Fibroblast of gingiva (primary cell): ENCODE measurements around the gene KNOP1.

Experiments
- DNase-seq: peaks from one replicate; pipeline ENCODE4 v3.0.0-alpha.2; 2011; ENCODE audit warnings: low read depth

Gene KNOP1

GRCh38 chr16:19707569-19708295, 10.3 kb downstream of the KNOP1 start:
- DNase-seq, result no peak

- DNase-seq, result no peak
Measured at GRCh38 chr16:19706846-19707245, 11.2 kb downstream of the KNOP1 start.

DNA sequence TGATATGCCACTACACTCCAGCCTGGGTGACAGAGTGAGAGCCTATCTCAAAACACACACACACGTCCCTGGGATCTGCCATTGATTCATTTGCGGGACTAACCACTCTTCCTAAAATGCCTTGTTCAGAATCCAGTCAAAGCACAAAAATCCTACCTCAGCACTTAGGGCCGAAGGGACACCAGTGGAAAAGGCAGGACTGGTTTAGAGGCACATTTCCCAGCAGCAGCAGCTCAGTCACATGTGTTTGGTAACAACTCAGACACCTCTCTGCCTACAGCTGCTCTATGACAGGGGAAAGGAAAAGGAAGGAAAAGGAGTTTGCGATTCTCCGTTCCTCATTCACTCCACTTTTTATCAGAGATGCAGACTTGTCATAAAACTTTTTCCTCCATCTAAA, 12.2 kb downstream of the KNOP1 start:
- DNase-seq, result no peak

- no peak for DNase-seq
Measured at GRCh38 chr16:19705146-19705501, 12.9 kb downstream of the KNOP1 start.

GRCh38 chr16:19704321-19705145, 13.5 kb downstream of the KNOP1 start:
- peak; percentile 88 for DNase-seq

DNA sequence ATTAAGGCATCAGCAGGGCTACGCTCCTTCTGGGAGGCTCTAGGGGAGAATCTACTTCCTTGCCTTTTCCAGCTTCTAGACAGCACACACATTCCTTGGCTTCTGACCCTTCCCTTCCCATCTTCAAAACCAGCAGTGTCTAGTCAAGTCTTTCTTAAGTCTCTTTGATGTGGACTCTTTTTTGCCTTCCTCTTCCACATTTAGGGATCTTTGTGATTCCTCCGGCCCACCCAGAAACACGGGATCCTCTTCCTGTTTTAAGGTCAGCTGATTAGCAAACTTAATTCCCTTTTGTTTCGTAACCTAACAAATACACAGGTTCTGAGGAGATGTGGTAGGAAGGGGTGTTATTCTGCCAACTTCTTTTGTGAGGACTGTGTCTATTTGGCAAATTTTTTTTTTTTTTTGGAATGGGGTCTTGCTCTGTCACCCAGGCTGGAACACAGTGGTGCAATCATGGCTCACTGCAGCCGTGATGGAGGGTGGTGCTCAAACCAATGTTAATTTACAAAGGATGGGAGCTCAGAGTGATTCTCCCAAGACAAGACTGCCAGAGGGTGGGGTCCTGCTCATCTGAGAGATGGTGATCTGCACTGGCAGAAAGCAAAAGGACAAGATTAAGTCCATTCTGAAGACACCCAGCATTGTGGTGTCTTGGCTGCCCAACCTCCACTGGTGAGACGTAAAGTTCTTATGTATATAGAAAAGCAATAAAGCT, 14.7 kb downstream of the KNOP1 start:
- no peak for DNase-seq

DNA sequence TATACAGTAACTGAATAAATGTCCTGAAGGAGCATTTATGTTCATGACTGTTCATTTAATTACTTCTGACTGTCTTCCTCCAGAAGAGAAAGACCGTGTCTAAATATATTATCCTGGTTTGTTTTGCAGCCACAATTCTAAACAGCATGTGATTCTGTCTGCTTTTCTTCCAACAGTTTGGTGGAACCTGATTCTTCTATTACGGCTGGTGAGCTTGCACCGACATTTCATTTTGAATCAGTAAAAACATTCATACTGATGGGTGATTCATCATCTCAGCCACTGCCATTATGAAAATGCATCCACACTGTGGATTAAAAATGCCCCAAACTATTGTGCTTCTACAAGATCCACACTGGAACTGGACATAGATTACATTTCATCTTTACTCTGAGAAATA, 16.9 kb downstream of the KNOP1 start:
- DNase-seq, result peak; percentile 60

- peak; percentile 78 for DNase-seq
Measured at GRCh38 chr16:19700319-19700781, 17.7 kb downstream of the KNOP1 start.

DNA sequence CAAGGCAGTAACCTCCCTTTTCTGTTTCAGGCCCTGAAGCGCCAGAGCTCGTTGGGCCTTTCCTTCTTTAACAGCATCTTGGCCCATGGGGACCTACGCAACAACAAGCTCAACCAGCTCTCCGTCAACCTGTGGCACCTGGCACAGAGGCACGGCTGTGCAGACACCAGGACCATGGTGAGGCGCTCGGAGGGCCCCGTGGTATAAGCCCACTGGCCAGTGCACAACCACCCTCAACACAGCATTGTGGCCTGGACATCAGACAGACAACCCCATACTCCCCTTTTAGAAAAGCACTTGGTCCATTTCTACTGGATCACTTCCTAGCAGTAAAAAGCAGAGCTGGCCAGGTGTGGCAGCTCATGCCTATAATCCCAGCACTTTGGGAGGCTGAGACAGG, 18.6 kb downstream of the KNOP1 start:
- DNase-seq, result no peak

DNA sequence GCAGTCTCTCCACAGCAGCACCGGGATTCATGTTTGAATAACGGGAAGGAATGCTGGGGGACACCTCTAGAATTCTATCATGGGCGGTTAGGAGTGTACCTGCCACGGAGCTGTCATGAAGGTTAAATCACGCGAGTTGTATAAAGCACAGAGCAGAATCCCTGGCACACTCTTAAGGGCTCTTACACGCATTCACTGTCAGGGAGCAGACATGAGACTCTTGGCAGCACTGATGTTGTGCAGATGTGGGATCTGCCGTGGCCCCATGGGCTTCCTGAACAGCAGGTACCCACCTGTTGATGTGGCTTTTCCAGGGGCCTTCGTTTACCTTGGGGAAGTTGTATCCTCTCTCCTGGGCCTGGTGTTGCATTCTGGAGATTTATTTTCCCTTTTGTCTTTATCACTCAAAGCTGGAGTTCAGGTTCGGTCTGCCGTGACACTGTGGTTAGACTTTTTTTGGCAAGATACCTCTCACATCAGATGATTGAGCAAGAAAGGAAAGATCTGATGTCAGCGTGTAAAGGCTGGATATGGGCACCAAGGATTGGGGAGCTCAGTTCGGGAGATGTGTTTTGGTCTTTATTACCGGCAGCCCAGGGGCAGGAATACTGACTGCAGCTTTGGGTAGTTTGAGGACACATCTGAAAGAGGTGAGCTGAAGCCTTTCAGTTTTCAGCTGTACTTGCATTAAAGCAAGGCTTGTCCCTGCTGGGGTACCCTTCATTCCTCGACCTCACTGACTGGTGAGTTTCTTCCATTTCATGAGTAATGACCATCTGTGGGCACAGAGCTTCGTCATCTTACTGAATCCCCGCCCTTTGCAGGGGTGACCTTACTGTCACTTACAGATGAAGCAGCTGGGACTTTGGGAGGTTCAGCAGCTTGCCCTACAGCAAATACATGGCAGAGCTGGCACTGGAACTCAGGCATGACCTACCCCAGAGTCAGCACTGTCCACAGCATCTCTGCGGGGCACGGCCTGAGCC, 19.3 kb downstream of the KNOP1 start:
- peak; percentile 80 for DNase-seq

- DNase-seq, result no peak
Measured at GRCh38 chr16:19697756-19698318, 20.2 kb downstream of the KNOP1 start.

DNA sequence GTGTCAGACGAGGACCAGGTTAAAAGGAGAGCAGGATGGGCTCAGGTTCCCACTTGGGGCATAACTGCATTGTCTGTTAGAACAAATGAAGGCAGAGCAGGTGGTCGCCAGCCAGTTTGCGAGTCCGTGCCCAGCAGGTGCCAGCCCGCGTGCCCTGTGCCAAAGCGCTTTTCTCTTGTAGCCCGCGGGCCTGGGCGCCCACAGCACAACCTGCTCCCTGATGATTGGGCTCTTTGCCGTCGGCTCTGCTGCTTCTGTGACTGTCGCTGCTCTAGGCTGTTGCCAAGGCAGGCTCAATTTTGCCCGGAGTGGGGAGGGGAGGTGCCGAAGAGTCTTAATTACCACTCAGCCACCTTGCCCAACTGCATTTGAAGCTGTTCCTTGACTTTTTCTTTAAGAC, 21.1 kb downstream of the KNOP1 start:
- DNase-seq, result no peak

DNA sequence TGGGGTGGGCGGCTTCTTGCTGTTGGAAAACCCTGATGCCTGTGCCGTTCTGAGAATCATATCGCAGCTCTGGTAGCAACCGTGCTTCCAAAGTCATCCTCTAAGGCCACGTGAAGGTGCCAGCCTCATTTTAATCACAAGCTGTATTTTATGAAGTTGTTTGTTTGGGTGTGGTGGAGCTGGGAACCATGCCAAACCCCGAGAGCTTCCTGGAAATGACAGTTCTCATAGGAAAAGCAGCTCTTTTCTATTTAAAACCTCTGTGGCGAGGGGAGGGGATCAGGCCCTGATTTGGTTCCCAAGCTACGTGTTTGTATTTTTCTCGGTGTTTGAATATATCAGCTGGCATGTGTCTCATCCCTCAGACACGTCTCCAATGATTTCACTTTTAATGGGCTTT, 21.7 kb downstream of the KNOP1 start:
- DNase-seq, result peak; percentile 91

- no peak for DNase-seq
Measured at GRCh38 chr16:19694989-19695388, 23.0 kb downstream of the KNOP1 start.

GRCh38 chr16:19691161-19691711, 26.8 kb downstream of the KNOP1 start:
- peak; percentile 14 for DNase-seq

- DNase-seq, result no peak
Measured at GRCh38 chr16:19690196-19690595, 27.8 kb downstream of the KNOP1 start.

DNA sequence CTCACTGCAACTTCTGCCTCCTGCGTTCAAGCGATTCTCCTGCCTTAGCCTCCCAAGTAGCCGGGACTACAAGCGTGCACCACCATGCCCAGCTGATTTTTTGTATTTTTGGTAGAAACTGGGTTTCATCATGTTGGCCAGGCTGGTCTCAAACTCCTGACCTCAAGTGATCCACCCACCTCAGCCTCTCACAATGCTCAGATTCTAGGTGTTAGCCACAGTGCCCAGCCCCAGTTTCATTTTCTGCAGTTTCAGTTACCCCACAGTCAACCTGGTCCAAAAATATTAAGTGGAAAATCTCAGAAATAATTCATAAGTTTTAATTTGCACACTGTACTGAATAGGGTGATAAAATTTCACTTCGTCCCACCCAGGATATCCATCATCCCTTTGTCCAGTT, 28.7 kb downstream of the KNOP1 start:
- no peak for DNase-seq

- DNase-seq, result no peak
Measured at GRCh38 chr16:19688396-19689024, 29.5 kb downstream of the KNOP1 start.

GRCh38 chr16:19687279-19687678, 30.7 kb downstream of the KNOP1 start:
- no peak for DNase-seq

DNA sequence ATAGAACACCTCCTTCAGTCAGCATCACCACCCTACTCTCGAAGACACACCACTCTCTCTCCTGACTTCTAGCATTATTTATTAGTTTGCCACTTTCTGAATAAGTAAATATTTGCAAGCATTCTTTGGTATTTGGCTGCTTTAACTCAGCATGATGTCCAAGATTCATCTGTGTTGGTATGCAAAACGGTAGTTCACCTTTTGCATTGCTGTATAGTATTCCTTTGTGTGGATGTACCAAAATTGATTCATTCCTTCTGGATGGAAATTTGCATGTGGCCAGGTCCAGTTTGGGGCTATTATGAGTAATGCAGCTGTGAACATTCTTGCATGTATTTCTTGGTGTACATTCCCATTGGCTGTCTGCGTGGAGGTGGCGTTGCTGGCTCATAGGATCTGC, 32.9 kb downstream of the KNOP1 start:
- no peak for DNase-seq
